Colon (tissue), 2 donors: ENCODE results near the gene UBE2N.

Source experiments
- FAIRE-seq: peaks from 2 replicates; lab custom pipeline; 2012; peaks lifted over from hg19 to GRCh38; lab: Jason Lieb, UNC
- donor health status: control.
- donor health status: control.

The UBE2N gene, protein sequence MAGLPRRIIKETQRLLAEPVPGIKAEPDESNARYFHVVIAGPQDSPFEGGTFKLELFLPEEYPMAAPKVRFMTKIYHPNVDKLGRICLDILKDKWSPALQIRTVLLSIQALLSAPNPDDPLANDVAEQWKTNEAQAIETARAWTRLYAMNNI

DNA sequence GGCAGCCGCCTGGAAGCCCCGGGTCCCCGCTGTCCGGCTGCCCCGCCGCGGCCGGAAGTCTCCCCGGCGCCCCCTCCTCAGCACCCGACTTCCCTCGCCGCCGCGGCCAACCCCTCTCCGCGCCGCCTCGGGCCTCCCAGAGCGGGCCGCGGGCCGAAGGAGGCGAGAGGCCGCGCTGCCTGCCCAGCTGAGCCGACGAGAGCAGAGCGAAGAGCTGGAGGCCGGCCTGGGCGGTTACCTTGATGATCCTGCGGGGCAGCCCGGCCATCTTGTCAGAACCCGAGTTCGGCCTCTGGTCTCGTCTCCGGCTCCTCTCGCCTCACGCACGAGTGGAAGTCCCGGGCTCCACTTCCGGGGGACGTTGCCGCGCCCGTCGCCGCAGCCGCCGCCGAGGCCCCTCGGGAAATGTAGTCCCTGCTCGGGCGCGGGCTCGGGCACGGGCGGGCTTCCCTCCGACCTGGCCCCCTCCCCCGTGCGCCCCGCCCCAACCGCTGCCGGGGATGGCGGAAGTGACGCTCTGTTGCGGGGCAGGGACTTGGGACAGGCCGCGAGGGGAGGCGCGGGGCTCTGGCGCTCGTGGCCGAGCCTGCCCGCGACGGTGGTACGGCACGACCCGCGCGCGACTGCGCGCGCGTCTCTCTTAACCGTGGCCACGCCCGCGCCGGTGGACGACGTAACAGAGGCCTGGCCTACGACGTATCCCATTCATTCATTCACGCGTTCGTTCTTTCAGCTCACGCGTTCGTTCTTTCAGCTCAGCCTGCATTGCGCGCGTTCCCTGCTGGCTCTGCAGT lies at the start of gene UBE2N:
UBE2N (minus strand) TSS at position 331 of the 794 bp plus-strand sequence; CDS start at position 268, 63 bp downstream.
- FAIRE-seq = no peak

DNA sequence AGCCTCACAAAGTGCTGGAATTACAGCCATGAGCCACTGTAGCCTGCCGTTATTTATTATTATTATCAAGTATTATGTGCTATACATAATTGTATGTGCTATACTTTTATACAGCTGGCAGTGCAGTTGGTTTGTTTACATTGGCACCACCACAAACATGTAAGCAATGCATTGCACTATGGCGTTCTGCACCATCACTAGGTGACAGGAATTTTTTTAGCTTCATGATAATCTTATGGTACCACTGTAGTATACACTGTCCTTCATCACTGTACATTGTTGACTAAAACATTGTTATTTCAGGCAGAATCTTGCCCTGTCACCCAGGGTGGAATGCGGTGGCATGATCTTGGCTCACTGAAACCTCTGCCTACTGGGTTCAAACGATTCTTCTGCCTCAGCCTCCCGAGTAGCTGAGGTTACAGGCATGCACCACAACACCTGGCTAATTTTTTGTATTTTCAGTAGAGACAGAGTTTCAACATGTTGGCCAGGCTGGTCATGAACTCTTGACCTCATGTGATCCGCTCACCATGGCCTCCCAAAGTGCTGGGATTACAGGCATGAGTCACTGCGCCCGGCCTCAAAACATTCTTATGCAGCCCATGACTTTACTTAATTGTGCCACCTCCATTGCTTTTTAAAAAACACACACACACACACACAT lies 42.7 kb upstream of the UBE2N start:
- no peak for FAIRE-seq

DNA sequence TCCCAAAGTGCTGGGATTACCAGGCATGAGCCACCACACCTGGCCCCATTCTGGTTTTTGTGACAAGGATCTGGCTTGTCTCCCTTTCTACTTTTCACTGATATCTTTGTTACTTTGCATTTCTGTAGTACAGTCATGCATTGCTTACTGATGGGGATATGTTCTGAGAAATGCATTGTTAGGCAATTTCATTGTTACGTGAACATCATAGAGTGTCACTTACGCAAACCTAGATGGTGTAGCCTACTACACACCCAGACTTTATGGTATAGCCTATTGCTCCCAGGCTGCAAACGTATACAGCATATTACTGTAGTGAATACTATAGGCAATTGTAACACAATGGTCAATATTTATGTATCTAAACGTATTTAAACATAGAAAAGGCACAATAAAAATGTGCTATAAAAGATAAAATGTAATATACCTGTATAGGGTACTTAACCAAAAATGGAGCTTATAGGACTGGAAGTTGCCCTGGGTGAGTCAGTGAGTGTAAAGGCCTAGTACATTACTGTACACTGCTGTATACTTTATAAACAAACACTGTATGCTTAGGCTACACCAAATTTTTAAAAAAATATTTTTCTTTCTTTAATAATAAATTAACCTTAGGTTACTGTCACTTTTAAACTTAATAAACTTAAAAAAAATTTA lies 41.5 kb upstream of the UBE2N start:
- no peak for FAIRE-seq

DNA sequence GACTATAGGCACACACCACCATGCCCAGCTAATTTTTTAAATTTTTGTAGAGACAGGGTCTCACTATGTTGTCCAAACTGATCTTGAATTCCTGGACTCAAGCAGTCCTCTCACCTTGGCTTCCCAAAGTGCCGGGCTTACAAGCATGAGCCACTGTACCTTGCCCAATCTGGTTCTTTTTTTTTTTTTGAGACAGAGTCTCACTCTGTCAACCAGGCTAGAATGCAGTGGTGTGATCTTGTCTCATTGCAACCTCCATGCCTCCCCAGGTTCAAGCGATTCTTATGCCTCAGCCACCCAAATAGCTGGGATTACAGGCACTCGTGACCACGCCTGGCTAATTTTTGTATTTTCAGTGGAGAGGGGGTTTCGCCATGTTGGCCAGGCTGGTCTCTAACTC lies 41.0 kb upstream of the UBE2N start:
- no peak for FAIRE-seq

DNA sequence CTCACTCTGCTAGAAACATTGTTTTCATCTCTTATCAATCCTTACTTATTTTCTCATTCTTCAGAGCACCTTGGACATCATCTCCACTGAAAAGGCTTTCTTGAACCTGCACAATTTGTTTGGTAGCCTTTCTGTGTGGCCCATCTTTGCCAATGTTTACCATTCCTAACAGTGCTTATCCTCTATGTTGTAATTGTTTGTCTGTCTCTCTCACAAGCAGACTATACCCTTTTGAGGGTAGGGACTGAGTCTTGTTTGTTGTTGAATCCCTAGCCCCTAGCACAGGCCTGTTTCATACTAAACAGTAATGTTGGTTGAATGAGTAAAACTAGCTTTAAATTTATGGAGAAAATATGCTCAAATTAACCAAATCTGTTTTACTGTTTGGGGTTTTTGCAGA lies 34.8 kb upstream of the UBE2N start:
- no peak for FAIRE-seq

DNA sequence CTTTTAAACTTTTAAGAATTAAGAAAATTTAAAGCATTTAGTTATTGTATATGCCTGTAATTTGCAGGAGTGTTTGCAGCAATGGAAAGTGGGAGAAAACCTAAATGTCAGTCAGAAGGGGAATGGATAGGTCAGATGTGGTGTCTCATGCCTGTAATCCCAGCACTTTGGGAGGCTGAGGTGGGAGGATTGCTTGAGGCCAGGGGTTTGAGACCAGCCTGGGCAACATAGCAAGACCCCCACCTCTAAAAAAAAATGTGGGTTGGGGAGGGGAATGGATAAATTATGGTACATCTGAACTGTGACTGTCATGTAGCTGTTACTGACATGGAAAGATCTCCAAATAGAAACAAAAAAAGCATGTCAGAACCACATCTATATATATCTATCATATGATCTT lies 27.6 kb upstream of the UBE2N start:
- no peak for FAIRE-seq

DNA sequence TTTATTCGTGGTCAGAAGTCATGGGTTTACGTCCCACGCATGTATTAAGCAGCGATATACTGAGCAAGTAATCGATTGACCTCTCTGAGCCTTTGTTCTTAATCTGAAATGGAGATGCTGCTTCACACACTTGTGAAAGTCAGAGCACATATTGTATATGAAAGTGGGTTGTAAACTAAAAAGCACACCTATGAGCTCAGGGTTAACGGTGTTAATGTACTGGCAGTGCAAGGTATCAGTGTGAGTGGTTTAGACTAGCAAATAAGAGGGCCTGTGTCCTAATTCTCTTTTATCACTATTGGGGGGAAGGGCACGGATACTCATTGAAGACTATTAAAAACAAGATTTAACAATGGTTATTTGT lies 26.2 kb upstream of the UBE2N start:
- FAIRE-seq = no peak

DNA sequence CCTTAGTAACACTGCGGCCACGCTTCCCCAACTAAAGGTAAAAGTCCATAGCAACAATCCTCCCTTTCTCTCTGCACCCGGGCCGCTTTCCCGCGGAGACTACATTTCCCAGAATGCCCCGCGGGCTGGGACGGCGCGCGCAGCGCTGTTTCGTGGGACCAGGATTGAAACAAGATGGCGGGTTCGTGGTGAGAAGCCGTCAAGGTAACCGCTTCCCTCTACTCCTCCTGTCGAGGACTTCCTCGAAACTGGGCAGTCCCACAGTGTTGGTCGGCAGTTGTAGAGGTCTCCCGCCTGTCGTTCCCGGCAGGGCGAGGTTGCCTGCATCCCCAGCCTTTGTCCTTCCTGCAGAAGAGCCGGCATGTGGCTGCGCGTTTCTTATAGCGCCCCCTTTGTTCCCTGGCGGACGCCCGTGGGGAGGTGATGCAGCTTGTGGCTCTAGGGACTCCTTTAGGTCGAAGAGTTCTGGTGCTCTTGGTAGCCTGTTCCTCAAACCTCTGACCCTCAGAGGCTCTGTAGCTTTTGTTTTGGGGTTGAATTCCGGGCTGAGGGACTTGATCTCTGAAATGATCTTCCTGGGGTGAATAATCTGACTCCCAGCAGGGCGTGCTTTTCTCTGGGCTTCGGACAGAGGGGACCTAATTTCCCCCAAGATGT lies 25.7 kb upstream of the UBE2N start, which contains the start of gene MRPL42:
MRPL42 (plus strand) TSS at position 164 of the 657 bp plus-strand sequence. CDS start 1,772 bp downstream, outside the sequence.
- FAIRE-seq = no peak

DNA sequence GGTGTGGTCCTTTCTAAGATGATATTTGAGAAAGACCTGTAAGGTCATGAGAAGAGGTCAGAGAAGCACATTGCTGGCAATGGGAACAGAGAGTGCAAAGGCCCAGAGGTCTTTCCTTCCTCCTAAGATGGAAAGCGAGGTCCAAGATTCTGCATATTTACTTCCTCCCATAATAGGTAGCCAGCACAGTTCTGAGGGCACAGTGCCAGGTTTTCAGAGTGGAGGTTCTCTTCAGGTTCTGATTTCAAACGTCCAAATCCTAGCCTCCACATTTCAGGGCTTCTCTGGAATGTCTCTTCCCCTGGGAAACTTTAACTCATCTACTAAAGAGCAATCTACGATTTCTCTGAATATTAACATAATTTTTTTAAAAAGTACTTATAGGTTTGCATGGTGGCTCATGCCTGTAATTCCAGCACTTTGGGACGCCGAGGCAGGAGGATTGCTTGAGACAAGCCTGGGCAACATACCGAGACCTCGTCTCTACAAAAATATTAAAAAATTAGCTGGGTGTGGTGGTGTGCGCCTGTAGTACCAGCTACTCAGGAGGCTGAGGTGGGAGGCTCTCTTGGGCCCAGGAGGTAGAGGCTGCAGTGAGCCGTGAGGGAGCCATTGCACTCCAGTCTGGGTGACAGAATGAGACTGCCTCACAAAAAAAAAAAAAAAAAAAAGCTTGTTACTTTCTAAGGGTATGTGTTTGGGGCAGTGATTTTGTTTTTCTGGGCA lies 25.0 kb upstream of the UBE2N start:
- no peak for FAIRE-seq

DNA sequence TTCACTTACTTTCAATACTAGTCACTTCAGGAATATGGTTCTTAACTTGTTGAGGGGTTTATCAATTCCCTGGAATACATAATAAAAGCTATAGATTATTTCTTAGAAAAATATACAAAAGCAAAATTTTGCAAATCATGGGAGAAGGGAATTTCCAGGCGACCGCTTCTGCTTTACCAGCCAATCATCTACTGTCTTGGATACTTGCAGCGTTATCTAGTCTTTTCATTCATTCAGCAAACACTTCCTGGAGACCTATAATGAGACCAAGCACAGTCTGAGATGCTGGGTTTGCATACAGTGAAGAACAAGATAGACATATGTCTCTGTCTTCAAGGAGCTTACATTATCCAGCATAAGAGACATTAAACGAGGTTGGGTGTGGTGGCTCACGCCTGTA lies 24.1 kb upstream of the UBE2N start:
- no peak for FAIRE-seq

DNA sequence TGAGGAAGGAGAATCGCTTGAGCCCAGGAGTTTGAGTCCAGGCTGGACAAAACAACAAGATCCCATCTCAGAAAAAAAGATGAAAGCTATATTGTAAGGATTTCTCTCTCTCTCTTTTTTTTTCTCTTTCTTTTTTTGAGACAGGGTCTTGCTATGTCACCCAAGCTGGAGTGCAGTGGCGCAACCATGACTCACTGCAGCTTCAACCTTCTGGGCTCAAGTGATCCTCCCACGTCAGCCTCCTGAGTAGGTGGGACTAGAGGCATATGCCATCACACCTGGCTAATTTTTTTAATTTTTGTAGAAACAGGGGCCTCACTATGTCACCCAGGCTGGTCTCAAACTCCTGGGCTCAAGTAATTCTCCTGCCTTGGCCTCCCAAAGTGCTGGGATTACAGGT lies 19.8 kb upstream of the UBE2N start:
- no peak for FAIRE-seq

DNA sequence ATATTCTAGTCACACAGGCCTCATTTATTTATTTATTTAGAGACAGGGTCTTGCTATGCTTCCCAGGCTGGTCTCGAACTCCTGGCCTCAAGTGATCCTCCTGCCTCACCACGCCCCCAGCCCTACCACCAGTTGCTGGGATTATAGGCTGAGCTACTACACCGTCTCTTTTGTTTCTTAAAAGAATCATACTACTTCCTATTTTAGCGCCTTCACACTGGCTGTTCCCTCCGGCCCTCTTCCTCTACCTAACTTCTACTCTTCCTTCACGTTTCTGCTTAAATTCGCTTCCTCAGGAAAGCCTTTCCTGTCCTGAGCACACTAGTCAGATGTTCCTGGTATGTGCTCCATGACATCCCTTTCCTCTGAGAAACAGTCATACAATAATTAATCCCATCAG lies 19.2 kb upstream of the UBE2N start:
- FAIRE-seq = no peak

DNA sequence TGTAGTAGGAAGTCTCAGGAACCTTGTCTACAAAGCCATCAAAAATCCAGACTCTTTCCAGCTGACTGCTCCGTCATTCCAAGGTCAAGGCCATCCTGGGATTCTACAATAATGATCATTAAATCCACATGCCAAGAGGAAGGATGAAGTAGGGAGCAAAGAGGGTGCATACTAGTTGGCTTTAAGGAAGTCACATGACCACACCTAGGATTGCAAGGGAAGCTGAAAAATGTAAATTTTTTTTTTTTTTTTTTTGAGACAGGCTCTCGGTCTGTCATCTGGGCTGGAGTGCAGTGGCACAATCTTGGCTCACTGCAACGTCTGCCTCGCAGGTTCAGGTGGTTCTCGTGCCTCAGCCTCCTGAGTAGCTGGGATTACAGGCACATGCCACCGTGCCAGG lies 18.3 kb upstream of the UBE2N start:
- FAIRE-seq = no peak

DNA sequence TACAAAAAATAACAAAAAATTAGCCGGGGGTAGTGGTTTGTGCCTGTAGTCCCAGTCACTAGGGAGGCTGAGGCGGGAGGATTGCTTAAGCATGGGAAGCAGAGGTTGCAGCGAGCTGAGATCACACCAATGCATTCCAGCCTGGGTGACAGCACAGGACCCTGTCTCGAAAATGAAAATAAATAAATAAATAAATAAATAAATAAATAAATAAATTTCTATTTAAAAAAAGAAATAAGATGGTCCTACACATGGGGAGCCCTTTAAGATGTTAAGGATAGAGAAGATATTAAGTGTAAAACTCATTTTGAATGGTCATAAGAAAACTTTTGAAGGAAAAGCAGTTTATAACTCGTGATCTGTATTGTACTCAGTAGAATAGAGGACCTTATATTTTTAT lies 17.4 kb upstream of the UBE2N start:
- peak; percentile 60 for FAIRE-seq

DNA sequence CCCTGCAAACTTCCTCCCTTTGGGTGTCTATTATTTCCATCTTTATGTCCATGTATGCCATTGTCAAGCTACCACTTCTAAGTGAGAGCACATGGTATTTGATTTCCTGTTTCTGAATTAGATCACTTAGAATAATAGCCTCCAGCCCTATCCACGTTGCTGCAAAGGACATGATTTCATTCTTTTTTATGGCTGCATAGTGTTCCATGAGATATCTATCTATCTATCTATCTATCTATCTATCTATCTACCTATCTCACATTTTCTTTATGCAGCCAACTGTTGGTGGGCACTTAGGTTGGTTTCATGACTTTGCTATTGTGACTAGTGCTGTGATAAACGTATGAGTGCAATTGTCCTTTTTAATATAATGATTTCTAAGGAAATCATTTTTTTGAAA lies 14.3 kb upstream of the UBE2N start:
- FAIRE-seq = no peak

DNA sequence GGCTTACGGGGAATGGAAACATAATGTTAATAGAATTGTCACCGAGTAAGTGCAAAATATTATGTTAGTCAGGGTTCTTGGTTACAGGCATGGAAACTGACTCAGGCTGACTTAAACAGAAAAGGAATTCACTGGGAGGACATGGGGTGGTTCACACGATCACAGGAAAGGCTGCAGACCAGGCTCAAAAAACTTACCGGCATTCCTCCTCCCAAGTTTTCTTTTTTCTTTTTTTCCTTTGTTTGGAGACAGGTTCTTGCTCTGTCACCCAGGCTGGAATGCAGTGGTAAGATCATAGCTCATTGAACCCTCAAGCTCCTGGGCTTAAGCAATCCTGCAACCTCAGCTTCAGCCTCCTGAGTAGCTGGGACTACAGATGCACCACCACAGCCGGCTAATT lies 11.9 kb upstream of the UBE2N start:
- no peak for FAIRE-seq

DNA sequence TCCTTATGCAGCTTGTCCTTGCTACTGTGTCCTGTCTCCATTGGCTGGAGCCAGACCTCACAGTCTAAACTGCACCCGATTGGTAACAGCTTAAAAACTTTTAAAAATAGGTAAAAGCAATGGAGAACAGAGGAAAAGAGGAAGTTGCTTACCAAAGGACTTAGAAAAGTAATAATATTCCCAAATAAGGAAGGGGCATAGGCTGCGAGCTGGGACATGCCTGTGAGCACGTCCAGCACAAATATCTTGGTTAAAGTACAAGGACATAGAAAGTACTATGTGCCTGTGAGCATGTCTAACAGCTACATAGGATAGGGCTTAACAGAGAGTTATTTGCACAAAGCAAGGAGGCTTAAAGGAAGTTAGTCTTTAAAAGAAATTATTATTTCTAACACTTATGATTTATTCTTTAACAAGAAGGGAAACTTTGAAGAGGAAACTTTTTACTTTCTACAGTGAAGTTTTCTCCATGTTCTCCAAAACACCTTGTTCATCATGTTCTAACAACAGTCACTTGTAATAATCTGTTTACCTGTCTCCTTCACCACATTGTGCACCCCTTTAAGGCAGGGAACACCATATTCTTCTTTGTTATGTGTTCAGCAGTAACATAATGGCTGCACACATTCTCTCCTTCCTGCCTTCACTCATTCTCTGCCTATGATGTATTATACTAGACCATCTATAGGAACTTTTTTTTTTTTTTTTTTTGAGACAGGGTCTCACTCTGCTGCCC lies 9.8 kb upstream of the UBE2N start:
- no peak for FAIRE-seq

DNA sequence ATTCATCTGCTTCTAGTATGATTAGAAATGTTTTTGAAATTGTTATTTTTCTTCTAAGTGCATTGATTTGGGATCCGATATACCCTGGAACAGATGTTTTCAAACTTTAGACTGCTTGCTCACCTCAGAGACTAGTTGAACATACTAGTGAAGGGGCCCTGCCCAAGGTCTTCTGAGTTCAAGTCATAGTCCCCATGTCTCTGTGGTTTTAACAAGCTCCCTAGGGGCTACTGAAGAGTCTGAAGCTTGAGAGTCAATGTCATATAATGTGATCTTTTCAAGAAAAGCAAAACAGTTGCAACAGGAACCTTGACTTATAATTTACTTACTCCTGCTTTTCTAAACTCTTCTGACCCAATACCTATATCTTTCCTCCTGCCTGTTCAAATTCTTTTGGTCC lies 7.5 kb upstream of the UBE2N start:
- no peak for FAIRE-seq

DNA sequence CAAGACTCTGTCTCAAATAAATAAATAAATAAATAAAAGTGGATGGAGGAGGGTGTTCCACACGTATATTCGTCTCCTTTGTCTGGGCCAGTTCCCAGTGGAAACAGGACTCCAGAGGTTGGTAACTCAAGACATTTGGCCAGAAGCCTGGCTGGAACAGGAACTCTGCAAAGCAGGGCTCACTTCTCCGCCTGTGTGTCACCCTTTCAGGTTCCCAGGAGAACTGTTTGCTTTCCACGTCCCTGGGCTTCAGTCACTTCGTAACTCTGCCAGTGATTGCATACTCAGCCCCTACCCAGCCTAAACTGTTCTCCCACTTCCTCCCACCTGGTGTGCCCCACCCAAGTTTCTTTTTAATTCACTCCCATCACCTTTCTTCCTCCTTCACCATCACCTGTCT lies 7.0 kb upstream of the UBE2N start:
- FAIRE-seq = no peak

DNA sequence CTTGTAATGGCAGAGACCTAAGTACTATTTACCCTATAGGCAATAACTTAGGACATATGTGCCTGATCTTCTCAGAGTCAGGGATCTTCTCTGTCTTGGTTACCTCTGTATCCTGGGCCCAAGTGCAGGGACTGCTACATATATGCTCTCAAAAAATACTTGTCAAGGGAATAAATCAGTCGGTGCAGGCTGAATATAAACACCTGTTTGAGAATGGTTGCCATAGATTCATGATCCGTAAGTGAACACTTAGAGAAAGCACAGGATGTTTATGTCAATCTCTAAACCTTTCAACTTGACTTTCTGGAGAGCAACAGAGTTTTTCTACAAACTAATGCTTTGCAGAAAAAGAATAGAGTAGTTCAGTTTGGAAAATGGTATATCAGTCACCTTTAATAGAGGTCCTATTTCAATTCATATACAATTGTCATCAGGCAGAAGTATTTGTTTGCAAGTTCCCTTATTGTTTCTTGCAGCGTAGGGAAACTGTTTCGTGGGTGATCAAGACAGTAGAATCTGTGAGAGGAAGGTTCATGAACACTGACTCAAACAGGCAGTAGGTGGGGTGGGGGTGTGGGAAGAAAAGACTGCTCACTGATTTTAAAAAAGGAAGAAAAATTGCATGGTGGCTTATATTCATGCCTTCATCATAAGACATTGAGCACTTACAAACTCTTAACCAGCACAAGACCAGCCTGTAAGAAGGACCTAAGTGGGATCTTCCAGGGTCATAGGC lies 6.0 kb upstream of the UBE2N start:
- FAIRE-seq = no peak
